Esophagus (tissue), 2 donors: ENCODE data around the gene SYT3. TPM values are rescaled to one million over a fixed set of nuclear protein-coding genes. Genes with fewer than 3 reads are reported as not detected.

Experiments
- H3K27ac ChIP-seq, 2 donors: one replicate each; pipeline ENCODE4 v1.5.1; 2013; ENCODE audit warnings: low read depth in 2 of 2, mild to moderate bottlenecking in 2 of 2, inconsistent platforms in 1 of 2, low read length in 1 of 2, moderate library complexity in 1 of 2
- H3K27me3 ChIP-seq, 2 donors: one replicate each; pipeline ENCODE4 v1.6.1; 2013; ENCODE audit warnings: low read length in 2 of 2, control low read depth in 1 of 2, mild to moderate bottlenecking in 1 of 2; ENCODE audit not compliant: insufficient read depth in 2 of 2, control insufficient read depth in 1 of 2
- H3K36me3 ChIP-seq, 2 donors: one replicate each; pipeline ENCODE4 v1.6.1; 2013; ENCODE audit warnings: low read length in 1 of 2; ENCODE audit not compliant: control insufficient read depth in 2 of 2, insufficient read depth in 2 of 2
- H3K4me1 ChIP-seq, 2 donors: one replicate each; pipeline ENCODE4 v1.6.1; 2013; ENCODE audit warnings: low read length in 1 of 2; ENCODE audit not compliant: control insufficient read depth in 2 of 2, insufficient read depth in 2 of 2
- H3K4me3 ChIP-seq, 2 donors: one replicate each; pipeline ENCODE4 v1.5.1; 2013; ENCODE audit warnings: low read length in 2 of 2, mild to moderate bottlenecking in 2 of 2, low read depth in 1 of 2, moderate library complexity in 1 of 2
- H3K9me3 ChIP-seq, 2 donors: one replicate each; pipeline ENCODE4 v1.6.1; 2013; ENCODE audit warnings: mild to moderate bottlenecking in 2 of 2, low read depth in 1 of 2, low read length in 1 of 2, moderate library complexity in 1 of 2; ENCODE audit not compliant: control insufficient read depth in 2 of 2, insufficient read depth in 1 of 2
- WGBS, 2 donors: extraction: QIAGEN DNeasy Blood & Tissue Kit; methylation state at CpG; one replicate each; pipeline ENCODE4 v1.1.7; 2013; 5-methylcytosine and 5-hydroxymethylcytosine counted together
- polyA plus RNA-seq, 2 donors: library from polyadenylated mRNA; stranded (reverse); fragments of 200-250 nt; gene quantifications; one replicate each; pipeline ENCODE4 v1.2.3, GENCODE V29; 2013
- donor health status: healthy with polysubstance abuse.
- donor health status: Bipolar disorder and iron deficiency.

SYT3 gene
- polyA plus RNA-seq, 2 donors, result 0.09 to 0.20 TPM

DNA sequence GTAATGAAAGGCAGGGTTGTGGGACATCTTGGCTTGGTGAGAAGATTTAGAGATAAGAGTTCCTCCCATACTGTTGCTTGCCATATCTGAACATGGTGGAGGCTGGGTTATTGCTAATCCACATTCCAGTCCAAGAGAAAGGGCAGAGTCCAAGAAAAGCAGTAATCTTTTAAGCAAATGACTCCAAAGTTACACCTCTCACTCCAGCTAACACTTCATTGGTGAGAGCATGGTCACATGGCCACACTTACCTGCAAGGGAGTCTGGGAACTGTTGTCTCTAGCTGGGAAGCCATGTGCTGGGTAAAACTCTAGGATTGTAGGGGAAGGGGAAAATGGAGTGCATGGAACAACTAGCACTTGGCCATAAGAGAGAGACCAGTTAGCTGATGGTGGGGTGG lies 15.2 kb upstream of the SYT3 start:
- H3K4me1 ChIP-seq, result peaks cover 3 to 8% of the 10 kb centered on the region in 2 donors
- no peaks in the 10 kb centered on the region for H3K36me3 ChIP-seq
- peaks cover 0 to 4% of the 10 kb centered on the region in 2 donors for H3K27me3 ChIP-seq
- no peak overlapping the region for H3K27ac ChIP-seq
- peaks cover 0 to 20% of the 10 kb centered on the region in 2 donors for H3K9me3 ChIP-seq
- H3K4me3 ChIP-seq, result no peak overlapping the region

DNA sequence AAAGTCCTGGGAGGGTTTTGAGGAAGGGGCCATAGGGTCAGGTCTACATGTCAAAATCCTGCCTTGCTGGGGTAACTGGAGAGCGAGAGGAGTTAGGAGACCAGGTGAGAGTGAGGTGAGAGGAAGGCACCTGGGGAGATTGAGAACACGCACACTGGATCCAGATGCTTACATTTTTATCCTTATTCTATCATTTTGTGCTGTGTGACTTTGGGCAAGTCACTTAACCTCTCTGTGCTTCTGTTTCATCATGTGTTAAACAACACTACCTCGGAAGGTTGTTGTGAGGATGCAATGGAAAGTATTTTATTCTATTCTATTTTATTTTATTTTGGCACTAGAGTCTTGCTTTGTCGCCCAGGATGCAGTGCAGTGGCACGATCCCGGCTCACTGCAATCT lies 13.0 kb upstream of the SYT3 start:
- H3K4me1 ChIP-seq, result no peaks in the 10 kb centered on the region
- 85 to 87% methylated on average over 6 of the region's 6 CpGs for WGBS, 2 donors
- H3K9me3 ChIP-seq, result peaks cover 0 to 15% of the 10 kb centered on the region in 2 donors
- no peak overlapping the region for H3K27ac ChIP-seq
- H3K36me3 ChIP-seq, result no peaks in the 10 kb centered on the region
- no peak overlapping the region for H3K4me3 ChIP-seq
- H3K27me3 ChIP-seq, result peaks cover 0 to 2% of the 10 kb centered on the region in 2 donors

DNA sequence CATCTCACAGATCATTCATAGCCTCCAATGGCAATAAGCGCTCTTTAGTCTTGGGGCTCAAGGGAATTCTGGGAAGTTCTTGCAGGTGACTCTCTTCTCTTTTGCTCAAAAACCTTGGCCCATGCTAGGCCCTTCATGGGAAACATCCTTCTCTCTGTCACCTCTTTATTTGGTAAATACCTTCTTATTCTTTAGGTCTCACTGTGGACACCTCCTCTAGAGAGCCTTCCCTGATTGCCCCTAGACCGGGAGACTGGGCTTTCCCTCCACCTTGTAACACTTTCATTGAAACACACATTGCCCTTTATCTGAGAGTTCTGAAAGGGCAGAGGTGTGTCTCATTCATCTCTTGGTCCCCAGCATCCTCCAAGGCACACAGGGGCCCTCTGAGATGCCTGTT lies 11.5 kb upstream of the SYT3 start:
- Histone ChIP-seq H3K9me3 (peaks cover 0 to 14% of the 10 kb centered on the region in 2 donors), H3K27me3 (peaks cover 0 to 2% of the 10 kb centered on the region in 2 donors)

DNA sequence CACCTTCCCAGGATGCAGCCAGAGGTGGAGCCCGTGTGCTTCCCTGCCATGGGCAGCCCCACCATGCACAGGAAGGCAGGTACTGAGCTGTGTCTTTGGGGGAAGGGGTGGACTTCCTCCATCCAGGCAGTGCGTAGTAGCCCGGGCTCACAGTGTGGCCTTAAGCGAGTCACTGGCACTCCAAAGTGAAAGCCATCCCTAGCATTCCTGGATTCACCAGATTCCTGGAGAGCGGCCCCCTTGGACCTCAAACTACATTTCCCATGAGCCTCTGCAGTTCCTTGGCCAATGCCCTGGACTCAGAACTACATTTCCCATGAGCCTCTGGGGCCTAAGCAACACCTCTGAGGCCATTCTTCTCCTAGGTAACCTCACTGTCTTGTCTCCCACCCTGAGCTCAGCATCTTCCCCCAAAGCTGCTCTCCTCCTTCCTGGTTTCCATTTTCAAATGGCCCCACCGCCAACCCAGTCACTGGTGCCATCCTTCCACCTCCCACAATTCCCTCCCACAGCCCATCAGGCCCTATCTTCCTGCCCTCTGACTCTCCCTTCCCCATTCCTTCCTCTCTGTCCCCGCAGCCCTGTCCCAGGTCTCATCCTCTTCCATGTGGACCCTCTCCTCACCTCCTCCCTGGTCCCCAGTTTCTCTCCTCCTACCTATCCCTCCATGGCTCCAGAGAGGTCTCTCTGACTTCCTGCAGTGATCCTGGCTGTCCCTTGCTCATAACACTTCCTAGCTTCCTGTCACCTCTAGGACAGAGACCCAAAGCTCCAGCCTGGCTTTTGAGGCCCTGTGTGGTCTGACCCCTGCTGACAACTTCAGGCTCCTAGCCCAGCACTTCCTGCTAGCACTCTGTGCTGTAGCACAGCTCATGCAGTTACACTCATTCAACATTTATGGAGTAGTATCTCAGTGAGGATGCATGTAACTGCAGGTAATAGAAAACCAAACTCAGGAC lies 10.0 kb upstream of the SYT3 start, which contains the start of gene C19orf81:
Gene C19orf81 (plus strand): TSS at position 13 of the 959 bp plus-strand sequence. CDS start 0 bp downstream, at position 13.
- Histone ChIP-seq H3K36me3 (no peaks in the 10 kb centered on the region), H3K27ac (no peak within 1 kb of the TSS), H3K4me1 (no peaks in the 10 kb centered on the region), H3K27me3 (peaks cover 0 to 2% of the 10 kb centered on the region in 2 donors), H3K9me3 (peaks cover 0 to 3% of the 10 kb centered on the region in 2 donors), H3K4me3 (no peak within 1 kb of the TSS)
- WGBS, 2 donors, result 26 to 31% methylated on average over 7 of the region's 7 CpGs

More for the DNA sequence above, 11.5 kb upstream of the SYT3 start:
- 78 to 85% methylated on average over 2 of the region's 2 CpGs for whole genome bisulfite sequencing, 2 donors
- Histone ChIP-seq H3K27ac (no peak overlapping the region), H3K4me1 (no peaks in the 10 kb centered on the region), H3K36me3 (no peaks in the 10 kb centered on the region), H3K4me3 (no peak overlapping the region)

DNA sequence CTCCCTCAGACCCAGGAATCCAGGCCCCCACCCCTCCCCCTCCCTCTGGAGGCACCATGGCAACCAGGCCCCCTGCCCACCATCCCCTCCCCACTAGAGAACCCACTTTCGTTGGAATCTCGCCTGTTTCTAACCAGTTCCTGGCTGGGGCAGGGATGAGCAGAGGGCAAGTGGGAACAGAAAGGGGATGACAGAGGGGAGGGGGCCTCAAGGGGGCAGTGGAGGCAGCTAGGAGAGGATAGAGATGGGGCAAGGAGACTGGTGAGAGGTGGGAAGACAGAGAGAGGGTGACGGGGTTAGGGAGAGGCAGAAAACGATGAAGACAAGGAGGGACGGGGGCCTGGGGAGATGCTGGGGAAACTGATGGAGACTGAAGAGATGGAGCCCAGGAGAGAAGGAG lies 9.0 kb upstream of the SYT3 start:
- 43 to 46% methylated on average over 5 of the region's 5 CpGs for WGBS, 2 donors
- H3K27ac ChIP-seq, result no peak overlapping the region

DNA sequence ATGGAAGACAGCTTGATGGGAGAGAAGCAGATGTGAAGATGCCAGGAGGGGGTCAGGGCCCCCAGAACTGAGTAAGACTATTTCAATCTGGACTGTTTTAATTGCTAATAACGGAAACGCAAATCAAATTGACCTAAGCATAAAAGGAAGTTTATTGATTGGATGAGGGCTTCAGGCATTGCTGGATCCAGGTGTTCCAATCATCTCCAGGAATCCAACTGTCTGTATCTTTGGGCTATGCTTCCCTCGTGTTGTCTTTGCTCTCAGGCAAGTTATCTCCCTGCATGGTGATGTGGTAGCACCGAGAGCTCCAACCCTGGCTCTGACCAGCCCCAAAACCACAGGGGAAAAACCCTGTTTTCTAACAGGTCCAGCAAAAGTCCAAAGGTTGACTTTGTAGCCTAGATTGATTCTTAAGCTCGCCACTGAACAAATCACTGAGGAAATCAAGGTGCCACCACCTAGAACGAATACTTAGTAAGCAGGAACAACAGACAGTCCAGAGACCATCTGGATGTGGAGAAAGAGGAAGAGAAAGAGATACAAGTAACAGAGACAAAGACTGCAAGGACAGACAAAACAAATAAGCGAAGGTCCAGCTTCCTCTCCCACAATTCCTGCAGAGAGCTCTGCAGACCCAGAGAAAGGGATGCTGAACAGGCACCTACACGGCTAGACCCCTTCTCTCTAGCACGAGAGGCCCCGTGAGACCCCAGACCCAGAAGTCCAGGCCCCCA lies 8.4 kb upstream of the SYT3 start:
- Histone ChIP-seq H3K27me3 (peaks cover 0 to 2% of the 10 kb centered on the region in 2 donors), H3K4me1 (no peaks in the 10 kb centered on the region), H3K36me3 (no peaks in the 10 kb centered on the region), H3K4me3 (no peak overlapping the region), H3K27ac (no peak overlapping the region), H3K9me3 (peaks cover 0 to 3% of the 10 kb centered on the region in 2 donors)
- WGBS, 2 donors, result 62 to 66% methylated on average over 9 to 10 of the region's 10 CpGs

More for the DNA sequence above, 9.0 kb upstream of the SYT3 start:
- Histone ChIP-seq H3K4me3 (no peak overlapping the region), H3K36me3 (no peaks in the 10 kb centered on the region), H3K9me3 (peaks cover 0 to 3% of the 10 kb centered on the region in 2 donors), H3K4me1 (no peaks in the 10 kb centered on the region), H3K27me3 (peaks cover 0 to 2% of the 10 kb centered on the region in 2 donors)

DNA sequence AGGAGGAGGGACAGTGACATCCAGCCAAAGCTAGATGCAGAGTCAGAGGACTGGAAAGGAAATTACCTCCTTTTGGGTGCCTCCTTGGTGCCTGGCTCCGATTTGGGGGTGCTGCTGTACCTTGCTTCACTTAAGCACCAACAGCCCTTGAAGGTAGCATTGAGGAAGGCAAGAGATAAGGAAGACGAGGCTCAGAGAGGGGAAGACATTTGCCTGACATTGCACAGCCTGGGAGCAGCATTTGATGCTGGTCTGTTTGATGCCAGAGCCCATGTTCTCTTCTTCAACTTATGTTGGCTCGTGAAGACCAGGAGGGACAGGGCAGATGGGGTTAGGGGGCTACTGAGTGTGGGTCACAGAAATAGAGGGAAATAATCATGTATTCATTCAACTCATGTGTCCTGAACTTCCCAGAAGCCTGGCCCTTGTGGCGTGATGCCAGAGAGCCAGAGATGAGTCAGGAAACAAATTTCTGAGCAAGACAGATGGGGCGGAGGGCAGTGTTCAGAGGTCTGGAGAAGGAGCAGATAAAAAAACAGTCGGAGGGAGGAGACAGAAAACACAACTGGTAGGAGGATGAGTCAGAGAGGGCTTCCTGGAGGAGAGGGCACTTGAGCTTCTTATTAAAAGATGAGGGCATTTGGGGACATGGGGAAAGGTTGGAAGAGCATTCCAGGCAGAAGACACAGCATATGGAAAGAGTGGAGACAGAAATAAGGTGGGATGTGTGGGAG lies 6.6 kb upstream of the SYT3 start:
- H3K4me1 ChIP-seq, result no peaks in the 10 kb centered on the region
- no peak overlapping the region for H3K4me3 ChIP-seq
- H3K9me3 ChIP-seq, result peaks cover 0 to 3% of the 10 kb centered on the region in 2 donors
- no peaks in the 10 kb centered on the region for H3K36me3 ChIP-seq
- H3K27ac ChIP-seq, result no peak overlapping the region
- H3K27me3 ChIP-seq, result peaks cover 0 to under 1% of the 10 kb centered on the region in 2 donors
- 38 to 49% methylated on average over 6 of the region's 6 CpGs for WGBS, 2 donors

DNA sequence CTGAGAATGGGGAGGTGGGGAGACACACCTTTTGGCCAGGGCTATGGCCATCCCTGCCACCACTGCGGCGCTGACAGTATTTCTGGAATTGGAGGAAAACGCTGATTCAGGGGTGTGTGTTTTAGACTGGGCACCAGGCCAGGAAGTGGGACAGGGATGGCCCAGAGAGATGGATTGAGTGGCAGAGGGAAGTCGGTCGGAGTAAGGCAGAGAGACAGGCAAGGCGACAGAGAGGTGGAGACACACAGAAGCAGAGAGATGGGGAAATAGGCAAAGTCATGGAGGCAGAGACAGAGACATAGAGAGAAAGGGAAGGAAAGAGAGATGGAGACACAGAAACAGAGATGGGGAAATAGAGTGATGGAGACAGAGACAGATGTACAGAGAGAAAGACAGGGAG lies 5.4 kb upstream of the SYT3 start:
- Histone ChIP-seq H3K9me3 (peaks cover 0 to 3% of the 10 kb centered on the region in 2 donors), H3K4me1 (no peaks in the 10 kb centered on the region), H3K27ac (no peak overlapping the region), H3K36me3 (no peaks in the 10 kb centered on the region), H3K27me3 (no peaks in the 10 kb centered on the region), H3K4me3 (no peak overlapping the region)
- 73 to 78% methylated on average over 6 of the region's 6 CpGs for WGBS, 2 donors

DNA sequence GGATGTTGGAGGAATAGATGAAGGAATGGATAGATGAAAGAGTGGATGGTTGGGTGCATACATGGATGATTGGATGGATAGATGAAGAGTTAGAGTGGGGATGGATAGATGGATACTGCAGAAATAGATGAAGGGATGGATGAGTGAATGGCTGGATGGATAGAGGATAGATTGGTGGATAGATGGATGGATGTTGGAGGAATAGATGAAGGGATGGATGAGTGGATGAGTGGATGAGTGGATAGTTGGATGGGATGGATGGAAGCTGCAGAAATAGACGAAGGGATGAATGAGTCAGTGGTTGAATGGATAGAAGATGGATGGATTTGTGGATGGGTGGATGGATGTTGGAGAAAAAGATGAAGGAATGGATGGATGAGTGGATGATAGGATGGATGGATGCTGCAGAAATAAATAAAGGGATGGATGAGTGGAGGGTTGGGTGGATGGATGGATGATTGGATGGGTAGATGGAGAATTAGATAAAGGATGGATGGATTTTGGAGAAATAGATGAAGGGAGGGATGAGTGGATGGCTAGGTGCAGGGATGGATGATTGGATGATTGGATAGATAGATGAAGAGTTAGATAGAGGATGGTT lies 4.7 kb upstream of the SYT3 start:
- no peaks in the 10 kb centered on the region for H3K9me3 ChIP-seq
- H3K36me3 ChIP-seq, result no peaks in the 10 kb centered on the region
- H3K27me3 ChIP-seq, result peaks cover 0 to under 1% of the 10 kb centered on the region in 2 donors
- peaks cover 1 to 2% of the 10 kb centered on the region in 2 donors for H3K4me1 ChIP-seq
- H3K27ac ChIP-seq, result no peak overlapping the region
- whole genome bisulfite sequencing, 2 donors, result 37 to 41% methylated on average over 1 of the region's 1 CpG
- no peak overlapping the region for H3K4me3 ChIP-seq
